Mucosa of descending colon (tissue), 3 donors: Measurements from ENCODE around the gene GLIS1. TPM values are rescaled to one million over a fixed set of nuclear protein-coding genes. Genes with fewer than 3 reads are reported as not detected.
"Not testable (repeated sequence)": the region's sequence is repeated elsewhere in the genome, so short reads cannot be mapped to it uniquely, and the experiment has no call there.

Source experiments
- ATAC-seq: fragments of 200-7000 bp; cut with Tn5 transposase; one replicate; pipeline ENCODE4 v1.9.1; 2020; ENCODE audit warnings: mild to moderate bottlenecking, moderate library complexity
- DNase-seq, 3 donors: peaks; one replicate each; pipeline ENCODE4 v3.0.0-alpha.2; 2020
- H3K36me3 ChIP-seq: fragments of 200-600 bp; one replicate; pipeline ENCODE4 v1.8.0; 2021; ENCODE audit warnings: low read depth, mild to moderate bottlenecking
- H3K4me1 ChIP-seq: fragments of 200-600 bp; one replicate; pipeline ENCODE4 v1.8.0; 2021; ENCODE audit warnings: low read depth, mild to moderate bottlenecking
- H3K4me3 ChIP-seq: fragments of 200-600 bp; one replicate; pipeline ENCODE4 v1.8.0; 2021; ENCODE audit warnings: mild to moderate bottlenecking
- H3K9me3 ChIP-seq: fragments of 200-600 bp; one replicate; pipeline ENCODE4 v1.8.0; 2021; ENCODE audit warnings: mild to moderate bottlenecking
- intact Hi-C, 2 donors: fragments of 100-400 bp; cut with DNase I in 1 of 2; cut with micrococcal nuclease in 1 of 2; formaldehyde crosslinking; loops; one replicate each; pipeline versions ENCODE4 v1.11.0 to v1.11.1; 2022; cut with DNase I, micrococcal nuclease
- total RNA-seq, 3 donors: library from RNA; stranded (reverse); fragmentation: NEBNext Ultra II Directional in 2 of 3; extraction: Animal tissue kit (Norgen Biotek cat#: 25700) in 2 of 3; gene quantifications; one replicate each; pipeline versions ENCODE4 v1.2.1 to v1.2.4, GENCODE V29; 2021 to 2023
- TF ChIP-seq, protein P1 (sequence below): fragments of 200-600 bp; IDR thresholded peaks from one replicate; pipeline ENCODE4 v1.8.0; 2022; ENCODE audit warnings: antibody characterized with exemption, mild to moderate bottlenecking
- donor health status: DM: no; HTN: no; CAD: no; lungs with moderate emphysema.
- donor health status: DM: no; HTN: no; CAD: no.
- donor health status: DM: no; HTN: yes; CAD: no.

The GLIS1 gene
- total RNA-seq, 3 donors from 2014 or later, result 0.09 to 0.24 (median 0.14) TPM

- no peak overlapping the region for H3K4me3 ChIP-seq
- intact Hi-C loops, result no loop called here
- peak in 1 of 3 donors; percentile 3 for DNase-seq
Measured at GRCh38 chr1:53557369-53557768, 181.6 kb downstream of the GLIS1 start.

GRCh38 chr1:53556657-53557227 lies 182.2 kb downstream of the GLIS1 start:
- intact Hi-C loops, result no loop called here
- H3K4me3 ChIP-seq, result no peak overlapping the region
- no peaks in the 10 kb centered on the region for H3K36me3 ChIP-seq
- H3K9me3 ChIP-seq, result no peaks in the 10 kb centered on the region
- H3K4me1 ChIP-seq, result no peaks in the 10 kb centered on the region
- ATAC-seq (no peak), DNase-seq (peak in 1 of 3 donors; percentile 5)
- TF ChIP-seq, protein P1, sequence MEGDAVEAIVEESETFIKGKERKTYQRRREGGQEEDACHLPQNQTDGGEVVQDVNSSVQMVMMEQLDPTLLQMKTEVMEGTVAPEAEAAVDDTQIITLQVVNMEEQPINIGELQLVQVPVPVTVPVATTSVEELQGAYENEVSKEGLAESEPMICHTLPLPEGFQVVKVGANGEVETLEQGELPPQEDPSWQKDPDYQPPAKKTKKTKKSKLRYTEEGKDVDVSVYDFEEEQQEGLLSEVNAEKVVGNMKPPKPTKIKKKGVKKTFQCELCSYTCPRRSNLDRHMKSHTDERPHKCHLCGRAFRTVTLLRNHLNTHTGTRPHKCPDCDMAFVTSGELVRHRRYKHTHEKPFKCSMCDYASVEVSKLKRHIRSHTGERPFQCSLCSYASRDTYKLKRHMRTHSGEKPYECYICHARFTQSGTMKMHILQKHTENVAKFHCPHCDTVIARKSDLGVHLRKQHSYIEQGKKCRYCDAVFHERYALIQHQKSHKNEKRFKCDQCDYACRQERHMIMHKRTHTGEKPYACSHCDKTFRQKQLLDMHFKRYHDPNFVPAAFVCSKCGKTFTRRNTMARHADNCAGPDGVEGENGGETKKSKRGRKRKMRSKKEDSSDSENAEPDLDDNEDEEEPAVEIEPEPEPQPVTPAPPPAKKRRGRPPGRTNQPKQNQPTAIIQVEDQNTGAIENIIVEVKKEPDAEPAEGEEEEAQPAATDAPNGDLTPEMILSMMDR, result no peak

More at GRCh38 chr1:53557369-53557768, 181.6 kb downstream of the GLIS1 start:
- Histone ChIP-seq H3K36me3 (no peaks in the 10 kb centered on the region), H3K9me3 (no peaks in the 10 kb centered on the region), H3K4me1 (no peaks in the 10 kb centered on the region)
- TF ChIP-seq, protein P1, result no peak
- no peak for ATAC-seq

DNA sequence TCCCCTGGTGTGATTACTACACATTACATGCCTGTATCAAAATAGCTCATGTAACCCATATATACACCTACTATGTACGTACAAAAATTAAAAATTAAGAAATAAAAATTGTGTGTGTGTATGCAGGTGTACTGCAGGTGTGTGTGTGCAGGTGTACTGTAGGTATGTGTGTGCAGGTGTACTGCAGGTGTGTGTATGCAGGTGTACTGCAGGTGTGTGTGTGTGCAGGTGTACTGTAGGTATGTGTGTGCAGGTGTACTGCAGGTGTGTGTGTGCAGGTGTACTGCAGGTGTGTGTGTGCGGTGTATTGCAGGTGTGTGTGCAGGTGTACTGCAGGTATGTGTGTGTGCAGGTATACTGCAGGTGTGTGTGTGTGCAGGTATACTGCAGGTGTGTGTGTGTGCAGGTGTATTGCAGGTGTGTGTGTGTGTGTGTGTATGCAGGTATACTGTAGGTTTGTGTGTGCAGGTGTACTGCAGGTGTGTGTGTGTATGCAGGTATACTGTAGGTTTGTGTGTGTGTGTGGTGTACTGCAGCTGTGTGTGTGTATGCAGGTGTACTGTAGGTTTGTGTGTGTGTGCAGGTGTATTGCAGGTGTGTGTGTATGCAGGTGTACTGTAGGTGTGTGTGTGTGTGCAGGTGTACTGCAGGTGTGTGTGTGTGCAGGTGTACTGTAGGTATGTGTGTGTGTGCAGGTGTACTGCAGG lies 183.2 kb downstream of the GLIS1 start:
- intact Hi-C loops, ATAC-seq, H3K36me3 ChIP-seq, H3K9me3 ChIP-seq, H3K4me1 ChIP-seq, H3K4me3 ChIP-seq, DNase-seq: not testable (repeated sequence)

GRCh38 chr1:53554592-53555305 lies 184.2 kb downstream of the GLIS1 start:
- Histone ChIP-seq H3K4me1 (no peaks in the 10 kb centered on the region), H3K4me3 (no peak overlapping the region), H3K9me3 (no peaks in the 10 kb centered on the region), H3K36me3 (no peaks in the 10 kb centered on the region)
- intact Hi-C loops, result no loop called here
- no peak for ATAC-seq
- TF ChIP-seq, protein P1, result no peak
- peak in 2 of 3 donors; percentile 0 to 15 for DNase-seq

GRCh38 chr1:53553734-53554509 lies 185.0 kb downstream of the GLIS1 start:
- ATAC-seq (no peak), DNase-seq (peak in 2 of 3 donors; percentile 9 to 29)
- Histone ChIP-seq H3K4me1 (no peaks in the 10 kb centered on the region), H3K4me3 (no peak overlapping the region), H3K36me3 (no peaks in the 10 kb centered on the region), H3K9me3 (no peaks in the 10 kb centered on the region)
- intact Hi-C loops, result no loop called here
- TF ChIP-seq, protein P1, result no peak
